ENCODE measurements around the gene MTMR10.

Gene MTMR10

DNA sequence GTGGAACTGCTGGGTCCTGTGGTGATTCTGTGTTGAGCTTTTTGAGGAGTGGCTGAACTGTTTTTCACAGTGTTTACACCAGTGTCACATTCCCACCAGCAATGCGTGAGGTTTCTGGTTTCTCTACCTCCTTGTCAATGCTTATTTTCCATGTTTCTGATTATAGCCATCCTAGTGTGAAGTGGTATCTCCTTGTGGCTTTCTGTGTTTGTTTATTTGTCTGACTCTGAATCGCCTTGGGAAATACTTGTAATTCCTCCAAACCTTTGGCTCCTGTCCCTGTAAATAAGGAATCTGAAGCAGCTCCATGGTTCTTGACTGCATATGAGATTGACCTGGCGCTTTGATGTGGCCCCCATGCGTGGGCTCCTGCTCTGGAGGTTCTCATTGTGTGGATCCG is 67.1 kb downstream of the MTMR10 start:
- peaks cover 32% of the 10 kb centered on the region for H3K36me3 ChIP-seq

DNA sequence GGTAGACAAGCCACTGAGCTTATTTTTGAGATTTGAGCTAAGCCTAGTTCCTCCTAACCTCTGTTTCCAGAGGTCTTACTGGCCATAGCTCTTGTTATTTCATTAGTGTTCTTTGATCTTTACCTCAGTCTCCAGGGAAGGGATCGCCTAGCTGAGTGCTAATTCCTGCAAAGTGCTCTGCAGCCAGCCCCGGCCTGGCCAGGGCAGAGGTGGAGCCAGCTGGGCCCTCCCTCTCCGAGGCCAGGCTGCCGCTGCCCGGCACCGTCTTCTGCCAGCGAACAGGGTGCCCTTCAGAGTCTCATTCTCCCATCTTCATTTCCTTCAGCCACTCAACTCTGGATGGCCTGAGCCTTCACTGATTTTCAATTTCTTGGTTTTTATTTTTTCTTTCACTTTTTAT is 68.0 kb downstream of the MTMR10 start:
- TF ChIP-seq, protein P1, sequence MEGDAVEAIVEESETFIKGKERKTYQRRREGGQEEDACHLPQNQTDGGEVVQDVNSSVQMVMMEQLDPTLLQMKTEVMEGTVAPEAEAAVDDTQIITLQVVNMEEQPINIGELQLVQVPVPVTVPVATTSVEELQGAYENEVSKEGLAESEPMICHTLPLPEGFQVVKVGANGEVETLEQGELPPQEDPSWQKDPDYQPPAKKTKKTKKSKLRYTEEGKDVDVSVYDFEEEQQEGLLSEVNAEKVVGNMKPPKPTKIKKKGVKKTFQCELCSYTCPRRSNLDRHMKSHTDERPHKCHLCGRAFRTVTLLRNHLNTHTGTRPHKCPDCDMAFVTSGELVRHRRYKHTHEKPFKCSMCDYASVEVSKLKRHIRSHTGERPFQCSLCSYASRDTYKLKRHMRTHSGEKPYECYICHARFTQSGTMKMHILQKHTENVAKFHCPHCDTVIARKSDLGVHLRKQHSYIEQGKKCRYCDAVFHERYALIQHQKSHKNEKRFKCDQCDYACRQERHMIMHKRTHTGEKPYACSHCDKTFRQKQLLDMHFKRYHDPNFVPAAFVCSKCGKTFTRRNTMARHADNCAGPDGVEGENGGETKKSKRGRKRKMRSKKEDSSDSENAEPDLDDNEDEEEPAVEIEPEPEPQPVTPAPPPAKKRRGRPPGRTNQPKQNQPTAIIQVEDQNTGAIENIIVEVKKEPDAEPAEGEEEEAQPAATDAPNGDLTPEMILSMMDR (IDR thresholded peaks at IDR 0.05; ENCODE audit: low read depth, low read length): no peak
- Histone ChIP-seq H3K9me3 (no peaks in the 10 kb centered on the region), H3K4me1 (peaks cover 6% of the 10 kb centered on the region; the same call in 1 of the 2 replicates), H3K4me3 (ENCODE audit: low read depth, low read length) (no peak overlapping the region), H3K36me3 (peaks cover 32% of the 10 kb centered on the region), H3K27me3 (no peaks in the 10 kb centered on the region)
- DNase-seq: no peak

More for the DNA sequence above, 67.1 kb downstream of the MTMR10 start:
- no peaks in the 10 kb centered on the region for H3K9me3 ChIP-seq
- DNase-seq: no peak
- H3K4me3 ChIP-seq (ENCODE audit: low read depth, low read length): no peak overlapping the region
- H3K4me1 ChIP-seq: peaks cover 6% of the 10 kb centered on the region; the same call in 1 of the 2 replicates
- TF ChIP-seq, protein P1 (IDR thresholded peaks at IDR 0.05; ENCODE audit: low read depth, low read length): no peak
- H3K27me3 ChIP-seq: no peaks in the 10 kb centered on the region

DNA sequence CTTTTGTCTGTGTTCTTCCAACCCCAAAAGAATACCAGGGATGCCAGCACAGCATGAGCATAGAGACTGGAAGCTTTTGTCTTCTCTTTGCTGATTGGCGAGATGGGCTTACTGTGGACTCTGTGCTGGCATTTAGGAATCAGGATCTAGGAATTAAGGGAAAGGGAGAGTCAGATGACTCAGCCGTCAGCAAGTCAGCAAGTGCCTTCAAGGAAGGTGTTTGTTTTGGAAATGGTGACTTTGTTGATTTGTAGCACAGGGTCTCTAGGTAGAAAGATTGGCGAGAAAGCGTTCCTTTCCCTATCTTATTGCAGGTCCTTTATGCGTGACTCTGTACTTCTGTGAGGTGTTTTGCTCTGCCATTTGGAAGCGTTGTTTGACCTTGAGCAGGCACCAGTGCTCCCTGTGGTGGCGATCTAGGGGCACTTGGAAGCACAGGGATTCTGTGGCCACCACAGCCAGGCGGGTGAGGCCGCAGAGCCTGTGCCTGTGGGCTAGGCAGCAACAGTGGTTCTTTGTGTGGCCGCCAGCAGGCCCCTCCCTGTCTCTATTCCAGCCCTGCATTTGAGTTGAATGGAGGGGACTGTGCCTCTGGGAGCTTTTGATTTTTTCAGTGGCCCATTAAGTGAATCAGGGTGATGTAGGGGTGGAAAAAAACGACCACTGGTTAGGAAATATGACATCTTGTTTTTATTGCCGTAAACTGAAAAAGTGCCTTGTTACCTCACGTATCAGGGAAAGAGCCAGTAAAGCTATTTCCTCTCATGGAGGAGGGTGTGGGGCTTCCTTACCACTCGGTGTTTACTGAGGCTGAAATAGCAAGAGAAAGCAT is 68.7 kb downstream of the MTMR10 start:
- H3K4me1 ChIP-seq: peaks cover 6% of the 10 kb centered on the region; the same call in 1 of the 2 replicates
- TF ChIP-seq, protein P1 (IDR thresholded peaks at IDR 0.05; ENCODE audit: low read depth, low read length): no peak

DNA sequence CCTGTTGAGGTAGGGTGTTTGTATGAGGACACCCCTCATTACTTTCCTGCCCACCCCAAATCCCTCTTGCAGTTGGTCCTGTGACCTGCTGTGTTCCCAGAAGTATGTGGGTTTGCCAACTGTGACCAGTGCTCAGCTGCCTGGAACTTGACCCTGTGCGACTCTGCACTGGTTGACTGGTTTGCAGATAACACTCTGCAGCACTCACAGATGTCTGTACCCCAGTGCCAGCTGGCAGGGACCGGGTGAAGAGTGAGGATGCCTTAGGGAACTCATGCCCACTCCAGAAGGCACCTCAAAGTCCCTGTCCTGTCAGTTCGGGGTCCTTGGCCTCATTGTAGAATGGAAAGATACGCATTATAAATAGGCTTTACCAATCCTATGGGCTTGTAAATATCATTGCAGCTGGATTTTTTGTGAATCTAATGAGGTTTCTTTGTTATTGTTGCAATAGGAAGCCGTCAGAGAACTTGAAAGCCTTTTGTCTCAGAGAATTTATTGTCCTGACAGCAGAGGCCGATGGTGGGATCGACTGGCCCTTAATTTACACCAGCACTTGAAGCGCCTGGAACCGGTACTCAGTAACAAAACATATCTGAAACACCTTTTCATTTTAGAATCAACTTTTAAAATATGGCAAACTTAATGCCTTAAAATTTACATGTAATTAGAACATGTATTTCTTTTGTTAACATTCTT is 69.5 kb downstream of the MTMR10 start:
- Histone ChIP-seq H3K36me3 (peaks cover 32% of the 10 kb centered on the region), H3K4me3 (ENCODE audit: low read depth, low read length) (no peak overlapping the region), H3K4me1 (peaks cover 6% of the 10 kb centered on the region; the same call in 1 of the 2 replicates)

More for the DNA sequence above, 68.7 kb downstream of the MTMR10 start:
- Histone ChIP-seq H3K27me3 (no peaks in the 10 kb centered on the region), H3K9me3 (no peaks in the 10 kb centered on the region), H3K4me3 (ENCODE audit: low read depth, low read length) (no peak overlapping the region), H3K36me3 (peaks cover 32% of the 10 kb centered on the region)
- no peak for DNase-seq

GRCh38 chr15:30921106-30921505 is 70.3 kb downstream of the MTMR10 start:
- Histone ChIP-seq H3K4me1 (peaks cover 6% of the 10 kb centered on the region; the same call in 1 of the 2 replicates), H3K27me3 (no peaks in the 10 kb centered on the region), H3K4me3 (ENCODE audit: low read depth, low read length) (no peak overlapping the region), H3K36me3 (peaks cover 36% of the 10 kb centered on the region), H3K9me3 (no peaks in the 10 kb centered on the region)
- TF ChIP-seq, protein P1 (IDR thresholded peaks at IDR 0.05; ENCODE audit: low read depth, low read length): no peak
- DNase-seq: no peak

More for the DNA sequence above, 69.5 kb downstream of the MTMR10 start:
- TF ChIP-seq, protein P1 (IDR thresholded peaks at IDR 0.05; ENCODE audit: low read depth, low read length): no peak
- Histone ChIP-seq H3K9me3 (no peaks in the 10 kb centered on the region), H3K27me3 (no peaks in the 10 kb centered on the region)
- DNase-seq: peak; percentile 49

All from BE2C (cell line).